Measurements from ENCODE around the gene BAIAP2L1. TPM values are rescaled to one million over a fixed set of nuclear protein-coding genes. Genes with fewer than 3 reads are reported as not detected.

BAIAP2L1 gene
- total and polyA plus RNA-seq, 2 experiments from 2014 or later, result 24.1 to 38.3 TPM

DNA sequence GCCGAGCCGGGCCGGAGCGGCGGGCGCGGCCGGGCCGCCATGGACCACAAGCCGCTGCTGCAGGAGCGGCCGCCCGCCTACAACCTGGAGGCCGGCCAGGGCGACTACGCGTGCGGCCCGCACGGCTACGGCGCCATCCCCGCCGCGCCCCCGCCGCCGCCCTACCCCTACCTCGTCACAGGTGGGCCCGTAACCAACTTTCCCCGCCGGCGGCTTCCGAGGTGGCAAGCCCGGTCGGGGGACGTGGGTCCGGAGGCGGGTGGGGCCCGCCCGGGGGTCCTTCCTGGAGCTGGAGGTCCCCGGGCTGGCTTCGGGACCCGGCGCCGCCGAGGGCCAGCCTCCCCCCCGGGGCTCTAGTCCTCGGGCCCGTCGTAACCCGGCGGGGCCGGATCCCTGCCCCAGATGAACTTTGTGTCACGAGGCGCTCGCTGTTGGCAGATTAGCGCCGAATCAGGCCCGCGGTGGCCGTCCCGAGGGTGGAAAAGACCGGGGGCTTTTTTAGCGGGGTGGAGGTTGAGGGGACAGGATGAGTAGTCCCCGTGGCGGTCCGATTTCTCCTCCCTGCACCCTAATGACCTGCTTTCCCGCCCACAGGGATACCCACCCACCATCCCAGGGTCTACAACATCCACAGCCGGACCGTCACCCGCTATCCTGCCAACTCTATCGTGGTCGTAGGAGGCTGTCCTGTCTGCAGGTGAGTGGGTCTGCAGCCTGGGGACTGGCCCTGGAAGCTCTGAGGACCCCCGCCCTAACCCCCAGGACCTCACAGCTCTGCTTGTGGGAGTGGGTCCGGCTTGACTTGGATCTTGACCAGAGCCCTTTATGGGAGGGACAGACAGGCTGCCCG, 118.9 kb downstream of the BAIAP2L1 start:
- H3K36me3 Mint-ChIP-seq (ENCODE audit: low read depth), result peaks cover 8% of the 10 kb centered on the region
- peaks cover 35% of the 10 kb centered on the region for H3K4me1 Mint-ChIP-seq
- peak overlapping the region; percentile 93 for H3K4me3 Mint-ChIP-seq
- Histone ChIP-seq H3K4me3 (peak overlapping the region; percentile 83), H4K20me1 (replicated peaks; ENCODE audit: insufficient read depth) (peaks cover 9% of the 10 kb centered on the region; the same call in 1 of the 2 replicates), H3K36me3 (ENCODE audit: insufficient read depth) (no peaks in the 10 kb centered on the region), H3K9me2 (ENCODE audit: insufficient read depth) (no peaks in the 10 kb centered on the region), H3K4me1 (ENCODE audit: insufficient read depth) (peaks cover 20% of the 10 kb centered on the region), H2AFZ (no peak overlapping the region), H3K27me3 (ENCODE audit: insufficient read depth) (no peaks in the 10 kb centered on the region), H3F3A (replicated peaks; ENCODE audit: low read depth) (0 out of 2 replicates have a peak, but pooled peaks cover 4% of the 10 kb centered on the region), H3K79me2 (replicated peaks; ENCODE audit: insufficient read depth) (peaks cover 43% of the 10 kb centered on the region), H3K27ac (ENCODE audit: low read depth) (no peak overlapping the region), H3K4me2 (peak overlapping the region; percentile 90)
- no peaks in the 10 kb centered on the region; the same call in 2 of the 3 replicates for H3K9me3 Mint-ChIP-seq
- H3K27me3 Mint-ChIP-seq (ENCODE audit: insufficient read depth, low read depth, poor library complexity), result peaks cover 18% of the 10 kb centered on the region
- H3K27ac Mint-ChIP-seq, result peak overlapping the region; percentile 36; the same call in 1 of the 2 replicates
- no peak for TF ChIP-seq EZH2phosphoT487 (IDR thresholded peaks at IDR 0.05; ENCODE audit: unreplicated experiment)
- TF ChIP-seq, protein P1, sequence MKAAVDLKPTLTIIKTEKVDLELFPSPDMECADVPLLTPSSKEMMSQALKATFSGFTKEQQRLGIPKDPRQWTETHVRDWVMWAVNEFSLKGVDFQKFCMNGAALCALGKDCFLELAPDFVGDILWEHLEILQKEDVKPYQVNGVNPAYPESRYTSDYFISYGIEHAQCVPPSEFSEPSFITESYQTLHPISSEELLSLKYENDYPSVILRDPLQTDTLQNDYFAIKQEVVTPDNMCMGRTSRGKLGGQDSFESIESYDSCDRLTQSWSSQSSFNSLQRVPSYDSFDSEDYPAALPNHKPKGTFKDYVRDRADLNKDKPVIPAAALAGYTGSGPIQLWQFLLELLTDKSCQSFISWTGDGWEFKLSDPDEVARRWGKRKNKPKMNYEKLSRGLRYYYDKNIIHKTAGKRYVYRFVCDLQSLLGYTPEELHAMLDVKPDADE (IDR thresholded peaks at IDR 0.05), result no peak
- no peak for TF ChIP-seq STAT1 (IDR thresholded peaks at IDR 0.05; ENCODE audit: unreplicated experiment)
- no peak for TF ChIP-seq NANOG (IDR thresholded peaks at IDR 0.05; ENCODE audit: borderline replicate concordance)
- ATAC-seq (peak; percentile 4; the same call in 2 of the 3 replicates), DNase-seq (ENCODE audit: low spot score) (peak; percentile 43)

DNA sequence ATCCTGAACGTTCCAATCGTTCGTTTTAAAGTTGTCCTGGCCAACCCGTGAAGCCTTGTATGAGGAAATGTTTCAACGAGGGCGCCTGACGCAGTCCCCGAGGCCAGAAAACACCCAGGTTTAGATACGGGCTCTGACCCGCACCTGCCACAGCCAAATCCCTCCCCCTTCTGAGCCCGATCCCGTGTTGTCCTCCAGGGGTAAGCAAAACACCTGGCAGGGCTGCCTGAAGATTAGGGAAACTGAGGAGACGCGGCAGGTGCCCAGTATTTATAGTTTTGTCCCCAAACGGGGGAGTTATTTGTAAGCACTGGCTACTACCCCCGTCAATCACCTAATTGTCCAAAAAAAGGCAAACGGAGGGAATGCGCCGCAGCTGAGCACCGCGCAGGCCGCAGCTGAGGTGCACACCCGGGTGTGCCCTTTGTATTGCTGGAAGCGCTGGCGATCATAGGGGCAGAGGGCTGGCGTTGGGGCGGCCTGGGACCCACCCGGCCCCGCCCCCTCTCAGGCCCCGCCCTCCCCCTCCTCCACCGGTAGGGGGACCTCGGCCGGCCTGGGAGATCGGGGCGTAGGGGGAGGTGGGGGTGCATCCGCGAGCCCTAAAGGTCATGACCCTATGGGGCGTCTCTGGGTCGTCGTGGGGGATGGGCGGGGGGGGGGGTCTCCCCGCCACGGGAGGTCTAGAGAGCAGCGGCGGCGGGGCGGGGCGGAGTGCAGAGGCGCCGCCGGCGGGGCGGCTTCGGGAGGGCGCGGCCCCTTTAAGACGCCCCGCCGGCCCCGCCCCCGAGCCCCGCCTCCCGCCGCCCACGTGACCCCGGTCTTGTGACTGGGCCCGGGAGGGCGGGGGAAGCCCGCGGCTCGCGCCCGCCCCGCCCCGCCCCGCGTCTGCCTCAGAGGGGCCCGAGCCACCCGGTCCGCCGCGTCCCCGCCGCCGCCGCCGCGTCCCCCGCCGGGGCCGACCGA, 119.8 kb downstream of the BAIAP2L1 start, which contains the start of gene BRI3:
Gene BRI3 (plus strand): TSS at position 896 of the 966 bp plus-strand sequence. CDS start 110 bp downstream, outside the sequence.
- Mint-ChIP-seq H3K36me3 (ENCODE audit: low read depth) (peaks cover 8% of the 10 kb centered on the region), H3K27ac (peak within 1 kb of the TSS; percentile 80; the same call in 1 of the 2 replicates), H3K4me1 (peaks cover 29% of the 10 kb centered on the region), H3K4me3 (peak within 1 kb of the TSS; percentile 93), H3K9me3 (no peaks in the 10 kb centered on the region; the same call in 2 of the 3 replicates), H3K27me3 (ENCODE audit: insufficient read depth, low read depth, poor library complexity) (peaks cover 22% of the 10 kb centered on the region)
- Histone ChIP-seq H3K4me3 (peak within 1 kb of the TSS; percentile 86), H3K36me3 (ENCODE audit: insufficient read depth) (no peaks in the 10 kb centered on the region), H3K27ac (ENCODE audit: low read depth) (0 out of 2 replicates have a peak within 1 kb of the TSS, but pooled peaks have one; percentile 81), H3K4me1 (ENCODE audit: insufficient read depth) (peaks cover 11% of the 10 kb centered on the region), H4K20me1 (replicated peaks; ENCODE audit: insufficient read depth) (peaks cover 3% of the 10 kb centered on the region; the same call in 1 of the 2 replicates), H3K9me2 (ENCODE audit: insufficient read depth) (no peaks in the 10 kb centered on the region), H3F3A (replicated peaks; ENCODE audit: low read depth) (0 out of 2 replicates have a peak, but pooled peaks cover 4% of the 10 kb centered on the region), H2AFZ (peak within 1 kb of the TSS; percentile 100), H3K27me3 (ENCODE audit: insufficient read depth) (no peaks in the 10 kb centered on the region), H3K79me2 (replicated peaks; ENCODE audit: insufficient read depth) (peaks cover 34% of the 10 kb centered on the region), H3K4me2 (peak within 1 kb of the TSS; percentile 93)
- peak; percentile 88 for ATAC-seq
- DNase-seq (ENCODE audit: low spot score), result peak; percentile 92
- TF ChIP-seq, protein P2, sequence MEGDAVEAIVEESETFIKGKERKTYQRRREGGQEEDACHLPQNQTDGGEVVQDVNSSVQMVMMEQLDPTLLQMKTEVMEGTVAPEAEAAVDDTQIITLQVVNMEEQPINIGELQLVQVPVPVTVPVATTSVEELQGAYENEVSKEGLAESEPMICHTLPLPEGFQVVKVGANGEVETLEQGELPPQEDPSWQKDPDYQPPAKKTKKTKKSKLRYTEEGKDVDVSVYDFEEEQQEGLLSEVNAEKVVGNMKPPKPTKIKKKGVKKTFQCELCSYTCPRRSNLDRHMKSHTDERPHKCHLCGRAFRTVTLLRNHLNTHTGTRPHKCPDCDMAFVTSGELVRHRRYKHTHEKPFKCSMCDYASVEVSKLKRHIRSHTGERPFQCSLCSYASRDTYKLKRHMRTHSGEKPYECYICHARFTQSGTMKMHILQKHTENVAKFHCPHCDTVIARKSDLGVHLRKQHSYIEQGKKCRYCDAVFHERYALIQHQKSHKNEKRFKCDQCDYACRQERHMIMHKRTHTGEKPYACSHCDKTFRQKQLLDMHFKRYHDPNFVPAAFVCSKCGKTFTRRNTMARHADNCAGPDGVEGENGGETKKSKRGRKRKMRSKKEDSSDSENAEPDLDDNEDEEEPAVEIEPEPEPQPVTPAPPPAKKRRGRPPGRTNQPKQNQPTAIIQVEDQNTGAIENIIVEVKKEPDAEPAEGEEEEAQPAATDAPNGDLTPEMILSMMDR (conservative IDR thresholded peaks at IDR 0.05; ENCODE audit: low read depth in 2 of 2), result peak in 1 of 2 experiments; percentile 9; a peak in 1 of 4 replicates
- TF ChIP-seq POLR2AphosphoS5 (IDR thresholded peaks at IDR 0.05; ENCODE audit: low read depth) (peak; percentile 77), EZH2phosphoT487 (IDR thresholded peaks at IDR 0.05; ENCODE audit: unreplicated experiment) (no peak)

Measured in GM23338 (cell line).